Fibroblast of gingiva (primary cell): ENCODE measurements around the gene CNIH1.
"Not testable (repeated sequence)": the region's sequence is repeated elsewhere in the genome, so short reads cannot be mapped to it uniquely, and the experiment has no call there.

Source experiments
- DNase-seq: peaks from one replicate; pipeline ENCODE4 v3.0.0-alpha.2; 2011; ENCODE audit warnings: low read depth

The CNIH1 gene

GRCh38 chr14:54380558-54380957 is 60.6 kb downstream of the CNIH1 start:
- DNase-seq, result peak; percentile 19

DNA sequence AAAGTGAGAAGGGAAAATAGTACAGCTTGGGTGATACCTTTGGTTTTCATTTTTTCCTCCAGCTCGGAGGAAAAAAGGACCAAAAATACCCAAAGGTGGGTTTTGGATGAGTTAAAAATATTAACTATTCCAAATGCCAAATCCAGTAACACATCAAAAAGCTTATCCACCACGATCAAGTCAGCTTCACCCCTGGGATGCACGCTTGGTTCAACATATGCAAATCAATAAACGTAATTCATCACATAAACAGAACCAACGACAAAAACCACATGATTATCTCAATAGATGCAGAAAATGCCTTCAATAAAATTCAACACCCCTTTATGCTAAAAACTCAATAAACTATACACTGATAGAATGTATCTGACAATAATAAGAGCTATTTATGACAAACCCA is 62.3 kb downstream of the CNIH1 start:
- DNase-seq, result not testable (repeated sequence)

GRCh38 chr14:54377501-54377900 is 63.7 kb downstream of the CNIH1 start:
- DNase-seq, result no peak

DNA sequence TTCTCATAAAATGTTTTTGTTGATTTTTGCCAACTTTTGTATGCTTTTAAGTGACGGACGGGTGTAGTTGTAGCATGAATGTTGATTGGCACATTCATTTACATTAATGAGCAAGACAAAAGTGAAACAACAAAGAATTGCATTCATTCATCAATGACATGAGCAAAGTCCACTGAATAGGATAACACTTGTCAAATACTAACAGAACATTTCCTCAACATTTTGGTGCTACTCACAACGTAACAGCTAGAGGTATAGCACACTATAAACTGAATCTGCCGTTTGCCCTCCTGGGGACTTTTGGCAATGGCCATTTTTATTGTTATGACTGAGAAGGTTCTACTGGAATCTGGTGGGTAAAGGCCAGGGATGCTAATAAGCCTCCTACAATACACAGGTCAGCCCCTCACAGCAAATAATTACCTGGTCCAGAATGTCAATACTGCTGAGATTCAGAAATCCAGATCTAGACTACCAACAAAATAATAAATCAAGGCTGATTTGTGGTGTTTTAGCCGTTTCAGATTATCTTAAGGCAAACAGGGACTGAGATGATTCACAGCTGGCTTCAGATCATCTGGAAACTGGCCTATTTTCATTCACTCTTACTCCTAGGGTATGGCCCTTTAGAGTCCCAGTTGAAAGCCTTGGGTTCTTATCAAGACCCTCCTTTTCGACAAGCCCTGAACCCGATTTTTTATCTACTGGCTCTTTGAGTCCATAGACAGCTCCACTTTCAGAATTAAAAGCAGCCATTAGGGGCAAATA is 66.9 kb downstream of the CNIH1 start:
- no peak for DNase-seq
